ENCODE measurements around the gene KIAA0319L. TPM values are rescaled to one million over a fixed set of nuclear protein-coding genes. Genes with fewer than 3 reads are reported as not detected.

Gene KIAA0319L
- total RNA-seq, 1 experiment from 2014 or later, result 48.9 TPM

GRCh38 chr1:35537806-35538205 lies 19.4 kb downstream of the KIAA0319L start:
- DNase-seq (ENCODE audit: low read depth), result no peak

GRCh38 chr1:35536556-35537162 lies 20.5 kb downstream of the KIAA0319L start:
- no peak for DNase-seq (ENCODE audit: low read depth)

- no peak for DNase-seq (ENCODE audit: low read depth)
These were observed 22.0 kb downstream of the KIAA0319L start for GRCh38 chr1:35535243-35535642.

GRCh38 chr1:35533586-35533985 lies 23.6 kb downstream of the KIAA0319L start:
- no peak for DNase-seq (ENCODE audit: low read depth)

- DNase-seq (ENCODE audit: low read depth), result no peak
These were observed 24.5 kb downstream of the KIAA0319L start for GRCh38 chr1:35532497-35533223.

GRCh38 chr1:35531368-35531767 lies 25.8 kb downstream of the KIAA0319L start:
- no peak for DNase-seq (ENCODE audit: low read depth)

- DNase-seq (ENCODE audit: low read depth), result no peak
These were observed 26.3 kb downstream of the KIAA0319L start for GRCh38 chr1:35530946-35531345.

- DNase-seq (ENCODE audit: low read depth), result no peak
These were observed 27.0 kb downstream of the KIAA0319L start for GRCh38 chr1:35530168-35530567.

GRCh38 chr1:35524106-35524505 lies 33.1 kb downstream of the KIAA0319L start:
- no peak for DNase-seq (ENCODE audit: low read depth)

GRCh38 chr1:35519432-35519831 lies 37.8 kb downstream of the KIAA0319L start:
- DNase-seq (ENCODE audit: low read depth), result no peak

- no peak for DNase-seq (ENCODE audit: low read depth)
These were observed 39.0 kb downstream of the KIAA0319L start for GRCh38 chr1:35518183-35518582.

GRCh38 chr1:35511305-35511704 lies 45.9 kb downstream of the KIAA0319L start:
- no peak for DNase-seq (ENCODE audit: low read depth)

- DNase-seq (ENCODE audit: low read depth), result no peak
These were observed 47.6 kb downstream of the KIAA0319L start for GRCh38 chr1:35509558-35509957.

GRCh38 chr1:35507947-35508346 lies 49.3 kb downstream of the KIAA0319L start:
- no peak for DNase-seq (ENCODE audit: low read depth)

GRCh38 chr1:35506960-35507912 lies 50.0 kb downstream of the KIAA0319L start:
- no peak for DNase-seq (ENCODE audit: low read depth)

- peak; percentile 93 for DNase-seq (ENCODE audit: low read depth)
These were observed 51.0 kb downstream of the KIAA0319L start for GRCh38 chr1:35505911-35506798.

- DNase-seq (ENCODE audit: low read depth), result no peak
These were observed 55.0 kb downstream of the KIAA0319L start for GRCh38 chr1:35502242-35502641.

GRCh38 chr1:35500439-35500838 lies 56.8 kb downstream of the KIAA0319L start:
- no peak for DNase-seq (ENCODE audit: low read depth)

GRCh38 chr1:35499652-35500176 lies 57.5 kb downstream of the KIAA0319L start:
- DNase-seq (ENCODE audit: low read depth), result no peak

- no peak for DNase-seq (ENCODE audit: low read depth)
These were observed 58.0 kb downstream of the KIAA0319L start for GRCh38 chr1:35499231-35499630.

GRCh38 chr1:35497571-35497970 lies 59.6 kb downstream of the KIAA0319L start:
- DNase-seq (ENCODE audit: low read depth), result no peak
